HepG2 (cell line): ENCODE results near the gene SNX30. TPM values are rescaled to one million over a fixed set of nuclear protein-coding genes. Genes with fewer than 3 reads are reported as not detected.

ENCODE experiments used
- BCL6 ChIP-seq: IDR thresholded peaks from 2 replicates; pipeline ENCODE4 v1.6.1; 2016; ENCODE audit warnings: missing genetic modification reagents, missing compliant biosample characterization
- CBX2 ChIP-seq, 2 experiments: fragments of 200-600 bp in 1 of 2; sonication (generic); formaldehyde crosslinking in 1 of 2; IDR thresholded peaks; 2 replicates each; pipeline versions ENCODE4 v1.7.0 to v1.8.1; 2018 to 2022; ENCODE audit warnings: low read depth in 2 of 2, low read length in 1 of 2, mild to moderate bottlenecking in 1 of 2, missing genetic modification reagents in 1 of 2
- CREM ChIP-seq, 2 experiments: sonication (generic) in 1 of 2; formaldehyde crosslinking in 1 of 2; IDR thresholded peaks; 2 replicates each; pipeline versions ENCODE4 v1.4.0 to v1.6.1; 2016 to 2020; ENCODE audit warnings: antibody characterized with exemption in 1 of 2, mild to moderate bottlenecking in 1 of 2, missing genetic modification reagents in 1 of 2
- FOXK2 ChIP-seq: fragments of 450-650 bp; IDR thresholded peaks from 2 replicates; pipeline ENCODE4 v1.6.1; 2016
- HMG20B ChIP-seq: conservative IDR thresholded peaks from 2 replicates; pipeline ENCODE4 v1.6.1; 2016; ENCODE audit warnings: missing genetic modification reagents, missing compliant biosample characterization
- KDM5B ChIP-seq: sonication (generic); formaldehyde crosslinking; IDR thresholded peaks from 2 replicates; pipeline ENCODE4 v1.4.0; 2020; ENCODE audit warnings: missing genetic modification reagents, mild to moderate bottlenecking, borderline replicate concordance
- PHF21A ChIP-seq: sonication (generic); formaldehyde crosslinking; IDR thresholded peaks from 2 replicates; pipeline ENCODE4 v1.5.0; 2020; ENCODE audit warnings: mild to moderate bottlenecking, missing genetic modification reagents
- RXRA ChIP-seq: sonication (generic); formaldehyde crosslinking; IDR thresholded peaks from 2 replicates; pipeline ENCODE4 v1.5.1; 2020; ENCODE audit warnings: missing genetic modification reagents
- SMARCC2 ChIP-seq: fragments of 450-650 bp; IDR thresholded peaks from 2 replicates; pipeline ENCODE4 v1.6.1; 2017; ENCODE audit warnings: antibody characterized with exemption, mild to moderate bottlenecking
- TAF1 ChIP-seq: sonication (generic); formaldehyde crosslinking; IDR thresholded peaks from 2 replicates; pipeline ENCODE4 v1.4.0; 2020; ENCODE audit warnings: missing genetic modification reagents
- ZBTB8A ChIP-seq: sonication (generic); formaldehyde crosslinking; IDR thresholded peaks from 2 replicates; pipeline ENCODE4 v1.4.0; 2020; ENCODE audit warnings: mild to moderate bottlenecking, low read depth, missing genetic modification reagents, borderline replicate concordance
- ZNF225 ChIP-seq: sonication (generic); formaldehyde crosslinking; IDR thresholded peaks from 2 replicates; pipeline ENCODE4 v1.4.0; 2020; ENCODE audit warnings: mild to moderate bottlenecking, missing genetic modification reagents
- ZNF383 ChIP-seq: sonication (generic); formaldehyde crosslinking; IDR thresholded peaks from 2 replicates; pipeline ENCODE4 v1.4.0; 2020; ENCODE audit warnings: missing genetic modification reagents, mild to moderate bottlenecking, borderline replicate concordance
- ZNF749 ChIP-seq: sonication (generic); formaldehyde crosslinking; IDR thresholded peaks from 2 replicates; pipeline ENCODE4 v1.8.0; 2022; ENCODE audit warnings: mild to moderate bottlenecking, missing genetic modification reagents, moderate library complexity, borderline replicate concordance
- polyA plus RNA-seq, 8 experiments: library from polyadenylated mRNA; depleted of rRNA in 3 of 8; stranded (reverse) in 7 of 8; unstranded in 1 of 8; fragments of >200 nt; fragmentation: Illumina TruSeq in 4 of 8; extraction: Trizol in 4 of 8; gene quantifications; 2 replicates each; pipeline versions ENCODE4 v1.2.1 to v1.2.3, GENCODE V29; 2011 to 2016; ENCODE audit warnings: low read depth in 4 of 8, missing spikeins in 1 of 8, mixed read lengths in 1 of 8; ENCODE audit not compliant: insufficient read depth in 1 of 8
- total RNA-seq, 5 experiments: library from RNA; depleted of rRNA; stranded (reverse); fragments of >200 nt; fragmentation: Illumina TruSeq; extraction: Trizol; gene quantifications; 2 replicates each; pipeline ENCODE4 v1.2.3, GENCODE V29; 2016; ENCODE audit warnings: low read depth in 1 of 5
- TF ChIP-seq, protein P1 (sequence below): sonication (generic); formaldehyde crosslinking; IDR thresholded peaks from 2 replicates; pipeline ENCODE4 v1.4.0; 2020; ENCODE audit warnings: missing genetic modification reagents
- TF ChIP-seq, protein P2 (sequence below): sonication (generic); formaldehyde crosslinking; IDR thresholded peaks from 2 replicates; pipeline ENCODE4 v1.4.0; 2020; ENCODE audit warnings: missing genetic modification reagents
- TF ChIP-seq, protein P3 (sequence below): sonication (generic); formaldehyde crosslinking; IDR thresholded peaks from 2 replicates; pipeline ENCODE4 v1.5.1; 2020; ENCODE audit warnings: missing genetic modification reagents, mild to moderate bottlenecking, borderline replicate concordance
- TF ChIP-seq, protein P4 (sequence below): sonication (generic); formaldehyde crosslinking; IDR thresholded peaks from 2 replicates; pipeline ENCODE4 v1.5.0; 2020; ENCODE audit warnings: mild to moderate bottlenecking, missing genetic modification reagents
- TF ChIP-seq, protein P5 (sequence below): sonication (generic); formaldehyde crosslinking; IDR thresholded peaks from 2 replicates; pipeline ENCODE4 v1.9.0; 2021; ENCODE audit warnings: missing genetic modification reagents, borderline replicate concordance

The SNX30 gene
- total and polyA plus RNA-seq, 2 of the 13 experiments (the other 11 are each of a cell fraction or from before 2014, with no cell fraction given): 4.4 to 12.4 TPM

DNA sequence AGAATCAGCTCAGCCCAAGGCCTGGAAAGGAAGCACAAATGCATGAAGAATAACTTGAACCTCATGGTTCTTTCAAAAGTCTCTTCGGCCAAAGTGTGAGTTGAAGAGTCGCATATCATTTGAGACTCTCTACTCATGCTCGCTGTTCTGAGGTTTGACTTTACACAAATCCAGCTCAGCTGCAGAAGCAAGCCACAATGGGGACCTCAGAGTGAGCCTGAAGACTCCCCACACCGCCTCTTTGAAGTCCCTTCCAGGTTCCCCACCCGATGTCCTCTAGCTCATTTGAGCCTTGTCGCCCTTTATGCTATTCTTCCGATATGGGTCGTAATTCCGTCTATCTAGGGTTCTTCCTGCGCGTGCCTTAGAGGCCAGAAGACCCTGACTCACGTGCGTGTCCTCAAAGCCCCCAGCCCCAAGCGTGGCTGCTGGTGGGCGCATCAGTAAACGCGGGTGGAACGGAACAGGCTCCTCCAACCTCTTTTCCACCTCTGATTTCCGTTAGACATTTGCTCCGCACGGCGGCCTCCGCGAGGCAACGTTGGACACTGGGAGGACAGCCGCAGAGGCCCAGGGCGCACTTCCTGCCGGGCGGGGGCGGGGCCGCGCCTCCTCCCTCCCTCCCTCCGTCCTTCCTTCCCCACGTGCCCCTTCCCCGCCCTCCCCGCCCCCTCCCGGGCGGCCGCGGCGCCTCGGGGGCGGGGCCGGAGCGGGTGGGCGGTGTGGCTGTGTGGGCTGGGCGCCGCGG lies at the start of gene SNX30 (continued):
- TF ChIP-seq, protein P1, sequence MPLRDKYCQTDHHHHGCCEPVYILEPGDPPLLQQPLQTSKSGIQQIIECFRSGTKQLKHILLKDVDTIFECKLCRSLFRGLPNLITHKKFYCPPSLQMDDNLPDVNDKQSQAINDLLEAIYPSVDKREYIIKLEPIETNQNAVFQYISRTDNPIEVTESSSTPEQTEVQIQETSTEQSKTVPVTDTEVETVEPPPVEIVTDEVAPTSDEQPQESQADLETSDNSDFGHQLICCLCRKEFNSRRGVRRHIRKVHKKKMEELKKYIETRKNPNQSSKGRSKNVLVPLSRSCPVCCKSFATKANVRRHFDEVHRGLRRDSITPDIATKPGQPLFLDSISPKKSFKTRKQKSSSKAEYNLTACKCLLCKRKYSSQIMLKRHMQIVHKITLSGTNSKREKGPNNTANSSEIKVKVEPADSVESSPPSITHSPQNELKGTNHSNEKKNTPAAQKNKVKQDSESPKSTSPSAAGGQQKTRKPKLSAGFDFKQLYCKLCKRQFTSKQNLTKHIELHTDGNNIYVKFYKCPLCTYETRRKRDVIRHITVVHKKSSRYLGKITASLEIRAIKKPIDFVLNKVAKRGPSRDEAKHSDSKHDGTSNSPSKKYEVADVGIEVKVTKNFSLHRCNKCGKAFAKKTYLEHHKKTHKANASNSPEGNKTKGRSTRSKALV (CRISPR knock-in tag): no peak
- TF ChIP-seq KDM5B (peak; percentile 80), RXRA (CRISPR knock-in tag) (peak; percentile 74), PHF21A (CRISPR knock-in tag) (no peak), ZNF225 (peak; percentile 71; the same call in 1 of the 2 replicates), ZNF749 (CRISPR knock-in tag) (0 out of 2 replicates have a peak, but pooled peaks have one; percentile 50), TAF1 (CRISPR knock-in tag) (peak; percentile 90), BCL6 (CRISPR knock-in tag) (peak; percentile 60), ZBTB8A (no peak), FOXK2 (no peak), CREM (IDR thresholded peaks at IDR 0.05) (no peak), CREM (CRISPR knock-in tag; IDR thresholded peaks at IDR 0.05) (no peak), ZNF383 (CRISPR knock-in tag) (no peak), SMARCC2 (no peak), CBX2 (IDR thresholded peaks at IDR 0.05; ENCODE audit: low read depth, low read length) (no peak), CBX2 (CRISPR knock-in tag; IDR thresholded peaks at IDR 0.05; ENCODE audit: low read depth) (no peak), HMG20B (CRISPR knock-in tag) (no peak; the same call in 1 of the 2 replicates)
- TF ChIP-seq, protein P2, sequence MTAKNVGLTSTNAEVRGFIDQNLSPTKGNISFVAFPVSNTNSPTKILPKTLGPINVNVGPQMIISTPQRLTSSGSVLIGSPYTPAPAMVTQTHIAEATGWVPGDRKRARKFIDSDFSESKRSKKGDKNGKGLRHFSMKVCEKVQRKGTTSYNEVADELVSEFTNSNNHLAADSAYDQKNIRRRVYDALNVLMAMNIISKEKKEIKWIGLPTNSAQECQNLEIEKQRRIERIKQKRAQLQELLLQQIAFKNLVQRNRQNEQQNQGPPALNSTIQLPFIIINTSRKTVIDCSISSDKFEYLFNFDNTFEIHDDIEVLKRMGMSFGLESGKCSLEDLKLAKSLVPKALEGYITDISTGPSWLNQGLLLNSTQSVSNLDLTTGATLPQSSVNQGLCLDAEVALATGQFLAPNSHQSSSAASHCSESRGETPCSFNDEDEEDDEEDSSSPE (CRISPR knock-in tag): peak; percentile 63
- TF ChIP-seq, protein P3, sequence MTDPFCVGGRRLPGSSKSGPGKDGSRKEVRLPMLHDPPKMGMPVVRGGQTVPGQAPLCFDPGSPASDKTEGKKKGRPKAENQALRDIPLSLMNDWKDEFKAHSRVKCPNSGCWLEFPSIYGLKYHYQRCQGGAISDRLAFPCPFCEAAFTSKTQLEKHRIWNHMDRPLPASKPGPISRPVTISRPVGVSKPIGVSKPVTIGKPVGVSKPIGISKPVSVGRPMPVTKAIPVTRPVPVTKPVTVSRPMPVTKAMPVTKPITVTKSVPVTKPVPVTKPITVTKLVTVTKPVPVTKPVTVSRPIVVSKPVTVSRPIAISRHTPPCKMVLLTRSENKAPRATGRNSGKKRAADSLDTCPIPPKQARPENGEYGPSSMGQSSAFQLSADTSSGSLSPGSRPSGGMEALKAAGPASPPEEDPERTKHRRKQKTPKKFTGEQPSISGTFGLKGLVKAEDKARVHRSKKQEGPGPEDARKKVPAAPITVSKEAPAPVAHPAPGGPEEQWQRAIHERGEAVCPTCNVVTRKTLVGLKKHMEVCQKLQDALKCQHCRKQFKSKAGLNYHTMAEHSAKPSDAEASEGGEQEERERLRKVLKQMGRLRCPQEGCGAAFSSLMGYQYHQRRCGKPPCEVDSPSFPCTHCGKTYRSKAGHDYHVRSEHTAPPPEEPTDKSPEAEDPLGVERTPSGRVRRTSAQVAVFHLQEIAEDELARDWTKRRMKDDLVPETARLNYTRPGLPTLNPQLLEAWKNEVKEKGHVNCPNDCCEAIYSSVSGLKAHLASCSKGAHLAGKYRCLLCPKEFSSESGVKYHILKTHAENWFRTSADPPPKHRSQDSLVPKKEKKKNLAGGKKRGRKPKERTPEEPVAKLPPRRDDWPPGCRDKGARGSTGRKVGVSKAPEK (CRISPR knock-in tag): no peak
- TF ChIP-seq, protein P4, sequence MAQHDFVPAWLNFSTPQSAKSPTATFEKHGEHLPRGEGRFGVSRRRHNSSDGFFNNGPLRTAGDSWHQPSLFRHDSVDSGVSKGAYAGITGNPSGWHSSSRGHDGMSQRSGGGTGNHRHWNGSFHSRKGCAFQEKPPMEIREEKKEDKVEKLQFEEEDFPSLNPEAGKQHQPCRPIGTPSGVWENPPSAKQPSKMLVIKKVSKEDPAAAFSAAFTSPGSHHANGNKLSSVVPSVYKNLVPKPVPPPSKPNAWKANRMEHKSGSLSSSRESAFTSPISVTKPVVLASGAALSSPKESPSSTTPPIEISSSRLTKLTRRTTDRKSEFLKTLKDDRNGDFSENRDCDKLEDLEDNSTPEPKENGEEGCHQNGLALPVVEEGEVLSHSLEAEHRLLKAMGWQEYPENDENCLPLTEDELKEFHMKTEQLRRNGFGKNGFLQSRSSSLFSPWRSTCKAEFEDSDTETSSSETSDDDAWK (CRISPR knock-in tag): no peak
- TF ChIP-seq, protein P5, sequence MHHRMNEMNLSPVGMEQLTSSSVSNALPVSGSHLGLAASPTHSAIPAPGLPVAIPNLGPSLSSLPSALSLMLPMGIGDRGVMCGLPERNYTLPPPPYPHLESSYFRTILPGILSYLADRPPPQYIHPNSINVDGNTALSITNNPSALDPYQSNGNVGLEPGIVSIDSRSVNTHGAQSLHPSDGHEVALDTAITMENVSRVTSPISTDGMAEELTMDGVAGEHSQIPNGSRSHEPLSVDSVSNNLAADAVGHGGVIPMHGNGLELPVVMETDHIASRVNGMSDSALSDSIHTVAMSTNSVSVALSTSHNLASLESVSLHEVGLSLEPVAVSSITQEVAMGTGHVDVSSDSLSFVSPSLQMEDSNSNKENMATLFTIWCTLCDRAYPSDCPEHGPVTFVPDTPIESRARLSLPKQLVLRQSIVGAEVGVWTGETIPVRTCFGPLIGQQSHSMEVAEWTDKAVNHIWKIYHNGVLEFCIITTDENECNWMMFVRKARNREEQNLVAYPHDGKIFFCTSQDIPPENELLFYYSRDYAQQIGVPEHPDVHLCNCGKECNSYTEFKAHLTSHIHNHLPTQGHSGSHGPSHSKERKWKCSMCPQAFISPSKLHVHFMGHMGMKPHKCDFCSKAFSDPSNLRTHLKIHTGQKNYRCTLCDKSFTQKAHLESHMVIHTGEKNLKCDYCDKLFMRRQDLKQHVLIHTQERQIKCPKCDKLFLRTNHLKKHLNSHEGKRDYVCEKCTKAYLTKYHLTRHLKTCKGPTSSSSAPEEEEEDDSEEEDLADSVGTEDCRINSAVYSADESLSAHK: no peak
